ENCODE measurements around the gene ZMYM4.
"Not testable (repeated sequence)": the region's sequence is repeated elsewhere in the genome, so short reads cannot be mapped to it uniquely, and the experiment has no call there.

The ZMYM4 gene

DNA sequence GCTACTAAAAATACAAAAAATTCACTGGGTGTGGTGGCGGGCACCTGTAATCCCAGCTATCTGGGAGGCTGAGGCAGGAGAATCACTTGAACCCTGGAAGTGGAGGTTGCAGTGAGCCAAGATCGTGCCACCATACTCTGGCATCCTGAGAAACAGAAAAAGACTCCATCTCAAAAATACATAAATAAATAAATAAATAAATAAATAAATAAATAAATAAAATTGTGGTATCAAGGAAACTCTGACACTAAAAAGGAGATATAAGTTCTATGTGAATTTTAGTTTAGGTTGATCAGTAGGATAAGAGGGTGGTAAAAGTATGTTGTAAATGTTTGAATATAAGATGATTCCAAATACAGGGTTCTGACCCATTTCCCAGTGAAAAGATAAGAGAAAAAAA, 63.1 kb downstream of the ZMYM4 start:
- DNase-seq: not testable (repeated sequence)

DNA sequence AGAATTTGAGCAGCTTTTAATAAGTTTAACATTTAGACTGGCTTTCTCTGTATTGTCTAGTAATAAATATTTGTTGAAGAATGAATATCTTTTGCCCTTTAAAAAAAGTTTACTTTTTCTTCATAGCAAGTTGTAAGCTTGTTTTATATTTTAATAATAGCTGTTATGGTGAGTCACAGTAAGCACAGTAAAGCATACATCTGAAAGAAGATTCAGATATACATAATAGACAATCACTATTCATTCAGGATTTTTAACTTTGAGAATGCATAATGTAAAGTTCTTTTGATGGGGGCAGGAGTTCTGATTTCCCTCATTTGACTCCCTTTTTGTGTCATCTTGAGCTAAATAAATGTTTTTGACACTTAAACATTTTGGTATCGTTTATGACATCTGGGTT, 66.0 kb downstream of the ZMYM4 start:
- no peak for DNase-seq

DNA sequence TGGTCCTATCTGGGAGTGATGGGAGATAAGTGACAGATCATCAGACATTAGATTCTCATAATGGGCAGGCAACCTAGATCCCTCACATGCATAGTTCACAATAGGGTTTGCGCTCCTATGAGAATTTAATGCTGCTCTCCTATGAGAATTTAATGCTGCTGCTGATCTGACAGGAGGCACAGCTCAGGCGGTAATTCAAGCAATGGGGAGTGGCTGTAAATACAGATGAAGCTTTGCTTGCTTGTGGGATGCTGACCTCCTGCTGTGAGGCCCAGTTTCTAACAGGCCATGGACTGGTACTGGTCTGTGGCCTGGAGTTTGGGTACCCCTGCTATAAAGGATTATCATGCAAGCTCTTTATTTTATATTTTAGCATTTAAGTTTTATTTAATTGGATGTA, 72.0 kb downstream of the ZMYM4 start:
- no peak for DNase-seq

DNA sequence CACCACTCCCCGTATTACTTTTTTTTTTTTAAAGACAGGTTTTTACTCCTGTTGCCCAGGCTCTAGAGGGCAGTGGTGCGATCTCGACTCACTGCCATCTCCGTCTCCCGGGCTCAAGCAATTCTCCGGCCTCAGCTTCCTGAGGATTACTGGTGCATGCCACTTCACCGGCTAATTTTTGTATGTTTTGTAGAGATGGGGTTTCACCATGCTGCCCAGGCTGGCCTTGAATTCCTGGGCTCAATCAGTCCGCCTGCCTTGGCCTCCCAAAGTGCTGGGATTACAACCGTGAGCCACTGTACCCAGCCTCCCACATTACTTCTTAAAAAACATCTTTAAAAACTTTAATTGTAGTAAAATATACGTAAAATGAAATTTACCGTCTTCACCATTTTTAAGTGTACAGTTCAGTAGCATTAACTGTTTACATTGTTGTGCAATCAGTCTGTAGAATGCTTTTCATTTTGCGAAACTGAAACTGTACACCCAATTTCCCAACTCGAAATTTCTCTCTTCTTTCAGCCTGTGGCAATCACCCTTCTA, 77.0 kb downstream of the ZMYM4 start:
- no peak for DNase-seq

DNA sequence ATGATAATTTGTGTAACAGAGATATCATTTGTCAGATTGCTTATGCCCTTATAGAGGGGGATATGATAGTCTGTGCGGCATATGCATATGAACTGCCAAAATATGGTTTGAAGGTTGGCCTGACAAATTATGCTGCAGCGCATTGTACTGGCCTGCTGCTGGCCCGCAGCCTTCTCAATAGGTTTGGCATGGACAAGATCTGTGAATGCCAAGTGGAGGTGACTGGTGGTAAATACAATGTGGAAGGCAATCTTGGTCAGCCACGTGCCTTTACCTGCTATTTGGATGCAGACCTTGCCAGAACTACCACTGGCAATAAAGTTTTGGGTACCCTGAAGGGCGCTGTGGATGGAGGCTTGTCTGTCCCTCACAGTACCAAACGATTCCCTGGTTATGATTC, 82.4 kb downstream of the ZMYM4 start:
- no peak for DNase-seq

DNA sequence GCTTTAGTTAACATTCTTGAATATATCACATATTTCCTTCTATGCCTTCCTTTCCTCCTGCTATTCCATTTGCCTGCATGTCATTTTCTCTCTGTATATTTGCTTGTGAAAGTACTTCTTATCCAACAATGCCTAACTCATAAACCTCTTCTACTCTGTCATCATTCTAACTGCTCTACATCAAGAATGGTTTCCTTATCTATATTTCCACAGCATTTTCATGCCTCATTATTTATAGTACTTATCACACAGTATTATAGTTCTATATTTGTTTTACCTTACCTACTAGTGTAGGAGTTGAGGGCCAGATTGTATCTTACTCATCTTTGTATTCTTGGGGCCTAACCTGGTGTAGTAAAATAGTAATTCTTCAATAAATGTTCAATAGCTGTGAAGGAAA, 91.5 kb downstream of the ZMYM4 start:
- no peak for DNase-seq

DNA sequence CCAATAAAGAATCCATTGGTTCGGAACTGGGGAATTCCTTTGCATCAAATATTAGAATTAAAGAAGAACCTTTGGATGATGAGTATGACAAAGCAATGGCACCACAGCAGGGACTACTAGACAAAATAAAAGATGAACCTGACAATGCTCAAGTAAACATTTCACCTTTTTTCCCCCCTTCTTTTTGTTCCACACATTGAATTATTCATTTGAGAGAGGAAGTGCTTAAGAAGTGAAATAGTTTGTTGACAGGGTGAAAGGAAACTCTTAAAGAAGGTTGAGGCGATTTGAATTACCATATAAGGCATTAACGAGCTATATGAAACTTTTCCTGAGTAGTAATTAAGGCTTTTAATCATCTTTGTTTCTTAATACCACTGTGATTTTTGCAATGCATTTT, 93.1 kb downstream of the ZMYM4 start:
- no peak for DNase-seq

DNA sequence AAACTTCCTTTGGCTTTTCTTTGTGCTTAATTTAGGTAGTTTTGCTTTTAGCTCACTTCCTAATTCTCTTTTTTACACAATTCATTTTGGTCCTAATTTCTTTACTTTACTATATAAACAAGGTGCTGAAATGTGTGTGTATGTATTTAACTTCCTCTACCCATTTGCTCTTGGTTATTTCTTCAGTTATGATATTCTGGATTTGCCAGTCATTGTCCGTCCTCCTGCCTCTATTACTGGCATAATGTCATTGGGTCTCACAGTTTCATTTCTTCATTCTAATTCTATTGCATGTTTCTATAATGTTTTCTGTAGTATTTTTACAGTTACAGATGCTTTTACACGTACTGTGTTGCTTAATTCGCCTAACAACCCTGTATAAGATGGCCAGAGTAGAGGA, 96.2 kb downstream of the ZMYM4 start:
- DNase-seq: no peak

DNA sequence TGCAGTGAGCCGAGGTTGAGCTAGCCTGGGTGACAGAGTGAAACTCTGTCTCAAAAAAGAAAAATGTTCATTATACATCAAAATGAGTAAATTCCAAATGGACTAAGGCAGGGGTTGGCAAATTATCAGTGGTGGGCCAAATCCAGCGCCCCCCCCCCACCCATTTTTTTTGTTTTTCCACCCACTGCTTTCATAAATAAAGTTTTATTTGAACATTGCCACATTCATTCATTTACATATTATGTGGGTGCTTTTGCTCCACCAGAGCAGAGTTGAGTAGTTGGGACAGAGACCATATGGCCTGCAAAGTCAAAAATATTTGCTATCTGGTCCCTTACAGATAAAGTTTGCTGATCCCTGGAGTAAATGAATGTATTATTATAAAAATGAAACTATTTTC, 99.4 kb downstream of the ZMYM4 start:
- no peak for DNase-seq

DNA sequence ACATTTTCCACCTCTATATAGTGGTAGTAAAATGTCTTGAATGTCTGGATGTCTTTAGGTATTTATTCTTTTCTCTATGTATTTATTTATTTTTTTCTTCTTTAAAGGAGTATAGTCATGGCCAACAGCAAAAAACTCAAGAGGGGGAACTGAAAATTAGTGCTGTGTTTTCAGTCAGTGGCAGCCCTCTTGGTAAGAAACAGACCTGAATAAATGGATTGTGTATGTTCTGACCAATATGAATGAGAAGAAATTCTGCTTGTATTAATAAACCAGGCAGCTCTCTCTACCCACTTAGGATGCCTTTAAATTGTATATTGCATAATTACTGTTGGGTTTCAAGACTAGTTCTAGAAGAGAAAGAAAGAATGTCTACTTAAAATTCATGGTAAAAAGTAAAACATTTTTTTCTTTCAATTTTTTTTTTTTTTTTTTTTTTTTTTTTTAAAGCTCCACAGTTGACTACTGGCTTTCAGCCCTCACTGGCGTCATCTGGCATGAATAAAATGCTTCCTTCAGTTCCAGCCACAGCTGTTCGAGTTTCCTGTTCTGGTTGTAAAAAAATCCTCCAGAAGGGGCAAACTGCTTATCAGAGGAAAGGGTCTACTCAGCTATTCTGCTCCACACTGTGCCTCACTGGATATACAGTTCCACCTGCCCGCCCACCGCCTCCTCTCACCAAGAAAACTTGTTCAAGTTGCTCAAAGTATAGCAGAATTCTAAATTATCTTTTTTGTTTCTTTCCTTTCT, 101.6 kb downstream of the ZMYM4 start:
- no peak for DNase-seq

DNA sequence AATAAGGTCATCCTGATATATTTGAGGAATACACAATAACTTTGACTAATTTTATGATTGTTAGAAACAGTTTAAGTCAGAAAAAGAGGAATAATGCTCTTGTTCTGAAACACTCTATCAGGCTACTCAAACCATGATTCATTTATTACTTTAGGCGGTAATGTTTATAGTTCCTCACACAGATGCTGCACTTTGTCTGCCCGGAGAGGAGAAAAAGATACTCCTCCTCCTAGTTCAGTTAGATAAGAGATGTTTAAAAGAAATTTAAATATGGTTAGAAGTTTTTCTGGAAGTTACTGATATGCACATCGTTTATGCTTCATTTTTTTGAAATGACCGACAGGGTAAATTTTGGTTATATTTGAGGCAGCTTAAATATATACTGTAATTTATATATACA, 103.0 kb downstream of the ZMYM4 start:
- DNase-seq: no peak

DNA sequence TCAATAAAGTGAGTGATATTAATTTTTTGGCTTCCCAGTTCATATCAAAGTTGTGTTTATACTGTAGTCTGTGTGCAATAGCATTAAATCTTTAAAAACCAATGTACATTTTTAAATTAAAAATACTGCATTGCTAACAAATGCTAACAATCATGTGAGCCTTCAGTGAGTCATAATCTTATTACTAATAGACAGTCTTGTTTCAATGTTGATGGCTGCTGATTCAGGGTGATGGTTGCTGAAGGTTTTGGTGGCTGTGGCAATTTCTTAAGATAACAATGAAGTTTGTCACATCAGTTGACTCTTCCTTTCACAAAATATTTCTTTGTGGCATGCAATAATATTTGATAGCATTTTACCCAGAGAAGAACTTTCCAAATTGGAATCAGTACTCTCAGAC, 109.0 kb downstream of the ZMYM4 start:
- no peak for DNase-seq

DNA sequence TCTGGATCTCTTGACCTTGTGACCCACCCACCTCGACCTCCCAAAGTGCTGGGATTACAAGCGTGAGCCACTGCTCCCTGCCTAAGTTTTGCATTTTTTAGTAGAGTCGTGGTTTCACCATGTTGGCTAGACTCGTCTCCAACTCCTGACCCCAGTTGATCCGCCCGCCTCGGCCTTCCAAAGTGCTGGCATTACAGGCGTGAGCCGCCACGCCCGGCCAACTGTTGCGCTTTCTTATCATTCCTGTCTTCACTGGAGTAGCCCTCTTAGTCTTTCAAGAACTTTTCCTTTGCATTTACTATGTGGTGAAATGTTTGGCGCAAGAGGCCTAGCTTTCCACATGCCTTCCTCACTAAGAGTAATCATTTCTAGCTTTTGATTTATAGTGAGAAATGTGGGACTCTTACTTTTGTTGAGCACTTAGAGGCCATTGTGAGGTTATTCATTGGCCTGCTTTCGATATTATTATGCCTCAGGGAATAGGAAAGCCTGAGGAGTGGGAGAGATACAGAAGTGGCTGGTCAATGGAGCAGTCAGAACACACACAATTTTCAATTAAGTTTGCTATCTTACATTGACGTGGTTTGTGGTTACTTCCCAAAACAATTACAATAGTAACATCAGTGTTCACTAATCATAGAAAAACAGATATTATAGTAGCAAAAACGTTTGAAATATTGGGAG, 111.0 kb downstream of the ZMYM4 start:
- no peak for DNase-seq

DNA sequence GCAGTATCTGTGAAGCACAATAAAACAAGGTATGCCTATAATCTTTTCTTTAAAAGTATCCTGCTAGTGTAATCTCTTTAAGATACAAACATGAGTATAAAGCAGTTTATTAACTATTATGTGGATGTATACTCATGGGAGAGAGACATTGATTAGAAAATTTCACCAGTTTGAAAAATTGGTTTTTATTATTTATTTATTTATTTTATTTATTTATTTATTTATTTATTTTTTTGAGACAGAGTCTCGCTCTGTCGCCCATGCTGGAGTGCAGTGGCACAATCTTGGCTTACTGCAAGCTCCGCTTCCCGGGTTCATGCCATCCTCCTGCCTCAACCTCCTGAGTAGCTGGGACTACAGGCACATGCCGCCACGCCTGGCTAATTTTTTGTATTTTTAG, 111.6 kb downstream of the ZMYM4 start:
- DNase-seq: not testable (repeated sequence)

DNA sequence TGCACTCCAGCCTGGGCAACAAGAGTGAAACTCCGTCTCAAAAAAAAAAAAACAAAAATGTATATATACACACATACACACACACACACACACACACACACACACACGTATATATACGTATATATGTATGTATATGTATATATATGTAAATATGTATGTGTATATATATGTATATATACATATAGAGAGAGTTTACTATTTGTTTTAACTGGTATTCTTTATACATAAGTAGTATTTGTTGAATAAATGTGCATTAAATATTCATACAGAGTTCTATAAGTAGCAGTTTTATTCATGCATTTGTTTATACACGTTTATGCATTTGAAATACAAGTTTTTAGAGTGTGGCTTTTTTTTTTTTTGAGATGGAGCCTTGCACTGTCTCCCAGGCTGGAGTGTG, 113.6 kb downstream of the ZMYM4 start:
- no peak for DNase-seq

DNA sequence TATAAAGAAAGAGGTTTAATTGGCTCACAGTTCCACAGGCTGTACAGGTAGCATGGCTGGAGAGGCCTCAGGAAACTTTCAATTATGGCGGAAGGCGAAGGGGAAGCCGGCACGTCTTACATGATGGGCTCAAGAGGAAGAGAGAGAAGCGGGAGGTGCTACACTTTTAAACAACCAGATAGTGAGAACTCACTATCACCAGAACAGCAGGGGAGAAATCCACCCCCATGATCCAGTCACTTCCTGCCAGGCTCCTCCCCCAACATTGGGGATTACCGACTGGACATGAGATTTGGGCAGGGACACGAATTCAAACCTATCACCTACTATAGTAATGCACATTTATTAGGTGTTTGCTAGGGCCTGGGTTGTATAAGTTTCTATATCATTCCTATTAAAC, 117.8 kb downstream of the ZMYM4 start:
- DNase-seq: no peak

DNA sequence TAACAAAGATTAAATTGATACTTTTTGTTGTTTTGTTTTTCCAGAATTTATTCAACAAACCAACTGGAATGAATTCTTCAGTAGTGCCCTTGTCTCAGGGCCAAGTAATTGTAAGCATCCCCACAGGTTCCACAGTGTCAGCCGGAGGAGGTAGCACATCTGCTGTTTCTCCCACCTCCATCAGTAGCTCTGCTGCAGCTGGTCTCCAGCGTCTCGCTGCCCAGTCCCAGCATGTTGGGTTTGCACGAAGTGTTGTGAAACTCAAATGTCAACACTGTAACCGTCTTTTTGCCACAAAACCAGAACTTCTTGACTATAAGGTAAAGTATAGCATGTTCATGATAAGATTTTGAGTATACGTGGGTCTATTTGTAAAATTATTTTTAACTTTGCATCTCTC, 118.5 kb downstream of the ZMYM4 start:
- DNase-seq: no peak

DNA sequence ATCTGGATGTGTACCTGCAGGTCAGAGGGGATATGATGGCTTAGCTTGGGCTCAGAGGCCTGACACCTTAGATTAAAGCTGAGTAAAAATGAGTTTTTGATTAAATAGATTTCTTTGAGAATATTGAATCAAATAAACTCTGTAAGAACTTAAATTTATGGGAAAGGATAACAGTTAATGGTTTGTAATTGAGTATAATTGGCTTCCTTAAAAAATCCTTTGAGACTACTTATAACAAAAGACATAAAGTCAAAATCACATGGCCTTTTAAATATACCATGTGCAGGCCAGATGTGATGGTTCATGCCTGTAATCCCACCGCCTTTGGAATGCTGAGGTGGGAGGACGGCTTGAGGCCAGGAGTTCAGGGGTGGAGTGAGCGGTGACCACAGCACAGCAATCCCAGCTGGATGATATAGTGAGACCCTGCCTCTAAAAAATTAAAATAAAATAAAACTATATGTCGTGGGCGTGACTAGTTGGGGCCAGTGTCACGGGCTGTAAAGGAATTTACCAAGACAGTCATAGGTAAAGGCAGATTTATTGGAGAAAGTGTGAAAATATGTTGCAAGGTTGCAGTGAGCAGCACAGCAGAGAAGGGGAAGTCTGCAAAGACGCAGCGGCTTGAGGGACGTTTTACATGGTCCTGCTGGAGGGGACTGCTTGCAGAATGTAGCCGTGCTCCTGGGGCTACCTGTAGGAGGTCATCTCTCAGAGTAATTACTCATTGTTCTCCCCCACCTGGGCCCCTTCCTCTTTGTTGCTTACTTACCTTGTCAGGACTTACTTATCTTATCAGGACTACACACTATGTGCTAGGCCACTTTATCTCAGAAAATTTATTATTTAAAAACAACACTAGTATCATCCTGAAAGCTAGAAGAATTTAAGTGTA, 122.3 kb downstream of the ZMYM4 start:
- DNase-seq: no peak

DNA sequence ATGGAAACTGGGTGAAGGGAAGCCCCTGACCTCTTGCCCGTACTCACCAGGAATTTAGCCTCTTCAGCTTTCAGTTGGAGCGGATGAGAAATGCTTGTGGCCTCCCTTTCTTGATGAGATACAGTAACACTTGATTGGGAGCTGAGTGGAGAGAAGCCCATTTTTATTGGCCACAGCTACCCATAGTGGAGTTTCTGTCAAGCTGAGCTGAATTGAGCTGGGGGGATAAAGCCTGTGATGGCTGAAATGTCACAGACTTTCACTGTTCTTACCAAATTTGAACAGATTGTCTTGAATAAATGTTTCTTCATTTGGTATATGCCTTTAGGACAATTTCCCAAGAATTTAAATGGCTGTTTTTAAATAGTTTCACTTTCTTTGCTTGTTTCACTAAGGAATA, 125.9 kb downstream of the ZMYM4 start:
- DNase-seq: no peak

DNA sequence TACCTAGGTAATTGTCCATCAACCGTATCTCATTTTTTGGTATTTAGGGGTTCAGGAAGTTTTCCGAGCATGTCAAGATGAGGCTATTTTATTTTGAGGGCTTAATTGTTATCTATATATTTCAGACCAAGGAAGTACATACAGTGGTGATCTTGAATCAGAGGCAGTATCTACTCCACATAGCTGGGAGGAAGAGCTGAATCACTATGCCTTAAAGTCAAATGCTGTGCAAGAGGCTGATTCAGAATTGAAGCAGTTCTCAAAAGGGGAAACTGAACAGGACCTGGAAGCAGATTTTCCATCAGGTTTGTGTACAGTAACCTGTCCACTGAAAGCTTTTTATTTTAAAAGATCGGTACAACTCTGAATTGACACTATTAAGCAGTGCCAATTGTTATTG, 130.2 kb downstream of the ZMYM4 start:
- no peak for DNase-seq

DNA sequence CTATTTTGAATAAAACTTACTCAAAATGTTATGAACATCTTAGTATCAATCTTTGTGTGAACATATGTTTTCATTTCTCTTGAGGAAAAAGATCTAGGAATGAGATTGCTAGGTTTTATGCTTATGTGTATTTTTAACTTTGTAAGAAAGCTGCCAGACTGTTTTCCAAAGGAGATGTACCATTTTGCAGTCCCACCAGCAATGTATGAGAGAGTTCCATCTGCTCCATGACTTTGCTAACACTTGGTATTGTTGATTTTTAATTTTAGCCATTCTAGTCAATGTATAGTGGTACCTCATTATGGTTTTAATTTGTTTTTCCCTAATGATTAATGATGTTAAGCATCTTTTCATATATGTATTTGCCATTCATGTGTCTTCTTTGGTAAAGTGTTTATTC, 132.5 kb downstream of the ZMYM4 start:
- DNase-seq: no peak

DNA sequence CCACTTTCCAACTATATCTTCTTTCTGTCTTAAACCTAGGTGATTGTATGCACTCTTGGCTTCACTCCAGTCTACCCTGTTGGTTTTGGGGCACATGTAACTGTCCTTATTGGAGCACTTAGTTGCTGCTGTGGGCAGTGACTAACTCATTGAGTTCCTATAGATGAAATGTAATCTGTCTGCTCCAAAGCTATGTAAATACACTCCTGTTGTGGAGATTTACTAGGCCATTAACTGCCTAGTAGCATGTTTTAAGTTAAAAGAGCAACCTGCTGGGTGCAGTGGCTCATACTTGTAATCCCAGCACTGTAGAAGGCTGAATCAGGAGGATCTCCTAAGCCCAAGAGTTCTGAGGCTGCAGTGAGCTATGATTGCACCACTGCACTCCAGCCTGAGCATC, 137.6 kb downstream of the ZMYM4 start:
- DNase-seq: no peak

DNA sequence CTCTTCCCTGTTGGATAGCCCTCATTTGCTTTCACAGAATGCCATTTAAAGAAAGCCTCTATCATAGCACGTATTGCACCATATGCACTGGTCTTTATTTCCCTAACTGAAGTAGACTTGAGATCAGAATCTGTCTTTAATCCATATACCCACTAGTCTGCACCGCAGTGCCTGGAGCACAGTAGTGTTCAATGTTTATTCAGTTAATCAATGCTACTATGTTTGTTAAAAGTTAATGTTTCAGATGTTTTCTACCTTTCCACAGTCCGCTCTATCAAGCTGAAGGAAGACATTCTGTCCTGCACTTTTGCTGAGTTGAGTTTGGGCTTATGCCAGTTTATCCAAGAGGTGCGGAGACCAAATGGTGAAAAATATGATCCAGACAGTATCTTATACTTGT, 139.2 kb downstream of the ZMYM4 start:
- DNase-seq: no peak

DNA sequence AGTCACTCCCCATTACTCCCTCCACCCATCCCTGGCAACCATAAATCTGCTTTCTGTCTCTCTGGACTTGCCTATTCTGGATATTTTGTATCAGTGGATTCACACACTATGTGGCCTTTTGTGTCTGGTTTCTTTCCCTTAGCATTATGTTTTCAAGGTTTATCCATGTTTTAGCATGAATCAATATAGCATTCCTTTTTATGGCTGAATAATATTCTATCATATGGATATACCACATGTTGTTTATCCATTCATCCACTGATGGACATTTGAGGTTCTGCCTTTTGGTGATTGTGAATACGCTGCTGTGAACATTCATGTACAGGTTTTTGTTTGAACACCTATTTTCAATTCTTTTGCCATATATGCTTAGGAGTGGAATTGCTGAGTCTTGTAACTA, 140.4 kb downstream of the ZMYM4 start:
- DNase-seq: no peak

Measured in 8988T (cell line).